Mucosa of descending colon (tissue), 3 donors: Measurements from ENCODE around the gene HNMT. TPM values are rescaled to one million over a fixed set of nuclear protein-coding genes. Genes with fewer than 3 reads are reported as not detected.
"Not testable (repeated sequence)": the region's sequence is repeated elsewhere in the genome, so short reads cannot be mapped to it uniquely, and the experiment has no call there.

Experiments
- ATAC-seq: fragments of 200-7000 bp; cut with Tn5 transposase; one replicate; pipeline ENCODE4 v1.9.1; 2020; ENCODE audit warnings: mild to moderate bottlenecking, moderate library complexity
- DNase-seq, 3 donors: peaks; one replicate each; pipeline ENCODE4 v3.0.0-alpha.2; 2020
- H3K36me3 ChIP-seq: fragments of 200-600 bp; one replicate; pipeline ENCODE4 v1.8.0; 2021; ENCODE audit warnings: low read depth, mild to moderate bottlenecking
- H3K4me1 ChIP-seq: fragments of 200-600 bp; one replicate; pipeline ENCODE4 v1.8.0; 2021; ENCODE audit warnings: low read depth, mild to moderate bottlenecking
- H3K4me3 ChIP-seq: fragments of 200-600 bp; one replicate; pipeline ENCODE4 v1.8.0; 2021; ENCODE audit warnings: mild to moderate bottlenecking
- H3K9me3 ChIP-seq: fragments of 200-600 bp; one replicate; pipeline ENCODE4 v1.8.0; 2021; ENCODE audit warnings: mild to moderate bottlenecking
- intact Hi-C, 2 donors: fragments of 100-400 bp; cut with DNase I in 1 of 2; cut with micrococcal nuclease in 1 of 2; formaldehyde crosslinking; loops; one replicate each; pipeline versions ENCODE4 v1.11.0 to v1.11.1; 2022; cut with DNase I, micrococcal nuclease
- long read RNA-seq, 2 donors: library from polyadenylated mRNA; unstranded; transcript quantifications; one replicate each; pipeline ENCODE4 v2.0.0, GENCODE V29; 2019 to 2021
- total RNA-seq, 3 donors: library from RNA; stranded (reverse); fragmentation: NEBNext Ultra II Directional in 2 of 3; extraction: Animal tissue kit (Norgen Biotek cat#: 25700) in 2 of 3; gene quantifications; one replicate each; pipeline versions ENCODE4 v1.2.1 to v1.2.4, GENCODE V29; 2021 to 2023
- TF ChIP-seq, protein P1 (sequence below): fragments of 200-600 bp; IDR thresholded peaks from one replicate; pipeline ENCODE4 v1.8.0; 2022; ENCODE audit warnings: antibody characterized with exemption, mild to moderate bottlenecking
- donor health status: DM: no; HTN: no; CAD: no; lungs with moderate emphysema.
- donor health status: DM: no; HTN: no; CAD: no.
- donor health status: DM: no; HTN: yes; CAD: no.

Gene HNMT
- 100 to 1,000 TPM in 1 of 3 donors, 10 to 100 TPM in 2; 42.6 to 114 (median 62.9) TPM for total RNA-seq
- long read RNA-seq, donor 1, transcript HNMT-202 (6 exons, 3,295 nt) = major isoform, 18 of 23 reads
- long read RNA-seq, donor 1, partial matches to known transcripts = 0 of 23 reads
- long read RNA-seq, donor 1, other reads (novel, unspliced or antisense) = 3 of 23 reads
- long read RNA-seq, donor 2, transcript HNMT-201 (2 exons, 504 nt) = minor isoform, 6 of 46 reads
- long read RNA-seq, donor 2, transcript HNMT-202 (6 exons, 3,295 nt) = major isoform, 38 of 46 reads
- long read RNA-seq, donor 2, partial matches to known transcripts = 0 of 46 reads
- long read RNA-seq, donor 2, other reads (novel, unspliced or antisense) = 2 of 46 reads

DNA sequence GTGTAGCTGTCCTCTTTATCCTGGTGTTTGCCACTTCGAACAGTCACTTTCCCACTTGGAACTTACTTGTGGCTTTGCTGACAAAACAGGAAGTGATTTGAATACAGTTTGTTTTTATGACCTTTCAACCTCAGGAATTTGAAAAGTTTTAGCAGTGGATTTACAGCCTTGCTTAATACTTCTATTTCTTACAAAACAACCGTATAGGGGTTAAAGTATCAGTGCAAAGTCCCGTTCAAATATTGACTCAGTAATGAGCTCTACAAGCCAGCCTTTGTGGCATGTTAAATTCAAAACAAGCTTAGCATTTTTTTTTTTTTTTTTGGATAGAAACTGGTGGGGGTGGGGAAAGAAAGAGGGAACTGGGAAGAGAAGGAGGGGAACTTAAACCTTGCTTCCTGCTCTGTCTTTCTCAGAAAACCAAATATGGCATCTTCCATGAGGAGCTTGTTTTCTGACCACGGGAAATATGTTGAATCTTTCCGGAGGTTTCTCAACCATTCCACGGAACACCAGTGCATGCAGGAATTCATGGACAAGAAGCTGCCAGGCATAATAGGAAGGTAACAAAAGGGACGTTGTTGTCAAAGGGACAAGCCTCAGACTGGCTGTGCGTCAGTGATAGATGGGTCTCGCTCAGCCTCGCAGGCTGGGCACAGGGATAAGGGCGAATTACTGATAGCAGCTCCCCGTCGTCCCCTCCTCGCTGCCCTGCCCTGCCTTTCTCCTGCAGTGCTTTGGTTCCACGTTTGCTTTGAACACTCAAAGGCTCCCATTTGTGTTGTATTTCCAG, at the start of gene HNMT:
HNMT (plus strand) TSS at position 408 of the 793 bp plus-strand sequence; CDS start at position 427, 19 bp downstream.
- DNase-seq = peak; percentile 61 to 70 (median 61)
- TF ChIP-seq, protein P1, sequence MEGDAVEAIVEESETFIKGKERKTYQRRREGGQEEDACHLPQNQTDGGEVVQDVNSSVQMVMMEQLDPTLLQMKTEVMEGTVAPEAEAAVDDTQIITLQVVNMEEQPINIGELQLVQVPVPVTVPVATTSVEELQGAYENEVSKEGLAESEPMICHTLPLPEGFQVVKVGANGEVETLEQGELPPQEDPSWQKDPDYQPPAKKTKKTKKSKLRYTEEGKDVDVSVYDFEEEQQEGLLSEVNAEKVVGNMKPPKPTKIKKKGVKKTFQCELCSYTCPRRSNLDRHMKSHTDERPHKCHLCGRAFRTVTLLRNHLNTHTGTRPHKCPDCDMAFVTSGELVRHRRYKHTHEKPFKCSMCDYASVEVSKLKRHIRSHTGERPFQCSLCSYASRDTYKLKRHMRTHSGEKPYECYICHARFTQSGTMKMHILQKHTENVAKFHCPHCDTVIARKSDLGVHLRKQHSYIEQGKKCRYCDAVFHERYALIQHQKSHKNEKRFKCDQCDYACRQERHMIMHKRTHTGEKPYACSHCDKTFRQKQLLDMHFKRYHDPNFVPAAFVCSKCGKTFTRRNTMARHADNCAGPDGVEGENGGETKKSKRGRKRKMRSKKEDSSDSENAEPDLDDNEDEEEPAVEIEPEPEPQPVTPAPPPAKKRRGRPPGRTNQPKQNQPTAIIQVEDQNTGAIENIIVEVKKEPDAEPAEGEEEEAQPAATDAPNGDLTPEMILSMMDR = no peak
- H3K9me3 ChIP-seq = no peaks in the 10 kb centered on the region
- H3K4me3 ChIP-seq = peak within 1 kb of the TSS; percentile 3
- peak; percentile 90 for ATAC-seq
- H3K4me1 ChIP-seq = peaks cover 14% of the 10 kb centered on the region
- H3K36me3 ChIP-seq = no peaks in the 10 kb centered on the region
- intact Hi-C loops = no loop called here

DNA sequence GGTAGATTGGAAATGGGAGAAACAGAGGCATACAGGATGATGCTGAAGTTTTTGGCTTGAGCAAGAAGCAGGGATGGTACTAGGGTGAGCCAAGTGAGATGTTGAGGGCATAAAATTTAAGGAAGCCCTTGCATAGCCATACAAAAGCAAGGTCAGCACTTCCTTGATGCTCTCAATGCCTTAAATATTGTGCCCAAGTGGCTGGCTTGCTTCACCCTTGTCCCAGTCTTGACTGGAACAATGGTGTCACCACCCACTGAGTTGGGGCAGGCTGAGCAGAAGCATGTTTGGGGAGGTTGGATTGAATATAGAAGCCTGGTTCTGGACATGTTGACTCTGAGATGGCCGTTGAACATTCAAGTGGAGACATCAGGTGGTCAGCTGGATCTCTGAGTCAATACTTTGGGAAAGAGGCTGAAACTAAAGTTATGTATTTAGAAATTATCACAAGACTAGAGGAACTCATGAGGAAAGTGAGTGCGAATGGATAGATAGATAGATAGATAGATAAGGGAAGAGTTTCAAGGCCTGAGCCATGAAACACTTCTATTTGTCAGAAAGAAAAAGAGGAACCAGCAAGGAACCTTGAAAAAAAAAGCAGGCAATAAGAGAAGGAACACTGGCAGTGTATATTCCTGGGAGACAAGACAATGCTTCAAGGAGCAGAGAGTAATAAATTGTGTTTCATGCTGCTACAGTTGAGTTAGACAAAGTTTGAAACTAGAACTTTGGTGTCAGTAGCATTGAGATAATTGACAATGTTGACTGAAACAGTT, 43.0 kb upstream of the HNMT start:
- no peaks in the 10 kb centered on the region for H3K36me3 ChIP-seq
- no peak for DNase-seq
- intact Hi-C loops = no loop called here
- H3K9me3 ChIP-seq = no peaks in the 10 kb centered on the region
- no peaks in the 10 kb centered on the region for H3K4me1 ChIP-seq
- TF ChIP-seq, protein P1 = no peak
- H3K4me3 ChIP-seq = no peak overlapping the region
- no peak for ATAC-seq

DNA sequence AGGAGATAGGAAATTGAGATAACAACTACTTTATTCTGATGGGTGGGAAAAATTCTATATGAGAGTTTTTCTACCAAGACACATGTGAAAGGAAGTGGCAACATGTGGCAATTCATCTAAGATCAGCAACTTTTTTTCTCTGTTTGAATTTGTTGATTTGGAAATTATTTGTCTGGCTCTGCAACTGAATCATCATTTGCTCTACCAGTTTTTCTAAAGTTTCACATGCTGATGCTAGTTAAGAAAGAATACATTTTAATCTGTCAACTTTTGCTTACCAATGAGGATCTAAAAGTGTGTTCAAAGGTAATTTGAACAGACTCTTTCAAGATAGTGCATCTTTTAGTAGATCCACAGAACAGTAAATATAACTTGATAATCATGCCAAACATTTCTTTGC, 42.1 kb upstream of the HNMT start:
- H3K9me3 ChIP-seq, H3K4me3 ChIP-seq, DNase-seq, ATAC-seq, H3K36me3 ChIP-seq, intact Hi-C loops, H3K4me1 ChIP-seq: not testable (repeated sequence)

DNA sequence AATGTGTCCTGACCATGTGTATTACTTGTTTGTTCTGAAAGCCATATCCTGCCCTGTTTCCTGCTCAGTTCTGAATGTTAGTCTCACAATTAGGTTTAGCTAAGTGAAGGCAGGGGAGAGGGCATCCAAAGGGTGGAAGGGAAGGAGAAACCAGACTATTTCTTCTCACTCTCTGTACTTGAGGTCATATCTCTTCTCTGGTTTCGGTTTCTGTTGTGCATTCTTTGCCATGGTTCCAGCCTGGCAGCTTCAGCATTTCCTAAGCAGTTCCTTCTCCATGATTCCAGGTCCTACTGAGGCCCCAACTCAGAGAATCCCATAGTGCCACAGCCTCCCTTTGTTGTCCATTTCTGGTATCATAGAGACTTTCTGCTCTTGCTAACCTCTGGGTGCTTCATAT, 40.3 kb upstream of the HNMT start:
- no peak overlapping the region for H3K4me3 ChIP-seq
- intact Hi-C loops = no loop called here
- no peaks in the 10 kb centered on the region for H3K9me3 ChIP-seq
- TF ChIP-seq, protein P1 = no peak
- no peaks in the 10 kb centered on the region for H3K36me3 ChIP-seq
- DNase-seq (no peak), ATAC-seq (peak; percentile 50)
- no peaks in the 10 kb centered on the region for H3K4me1 ChIP-seq

DNA sequence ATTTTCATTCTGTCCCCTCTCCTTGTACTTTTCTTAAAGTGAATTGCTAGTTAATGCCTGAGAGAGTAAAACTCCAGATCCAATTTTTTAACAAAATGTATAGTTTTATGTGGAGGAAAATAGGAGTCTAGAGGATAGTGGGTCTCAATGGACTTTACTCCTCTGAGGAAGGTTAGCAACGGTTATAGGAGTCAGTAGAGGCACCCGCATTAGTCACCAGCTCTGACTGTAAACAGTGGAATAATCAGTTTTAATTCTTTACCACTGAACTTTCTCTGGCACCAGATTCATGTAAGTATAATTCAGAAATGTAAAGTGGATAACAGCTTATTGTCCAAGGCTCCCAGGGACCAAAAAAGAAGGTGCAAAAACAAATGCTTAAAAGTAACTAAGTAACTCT, 38.7 kb upstream of the HNMT start:
- TF ChIP-seq, protein P1 = no peak
- intact Hi-C loops = no loop called here

More for the DNA sequence above, 38.7 kb upstream of the HNMT start:
- Histone ChIP-seq H3K4me1 (no peaks in the 10 kb centered on the region), H3K4me3 (no peak overlapping the region), H3K36me3 (no peaks in the 10 kb centered on the region), H3K9me3 (no peaks in the 10 kb centered on the region)
- ATAC-seq (no peak), DNase-seq (no peak)
